Stimulated activated CD8-positive, alpha-beta memory T cell treated with anti-CD3 and anti-CD28 coated beads, Interleukin-7, amount 100 ng/mL, for 4 hours (primary cell): ENCODE measurements around the gene VWF.
"Not testable (repeated sequence)": the region's sequence is repeated elsewhere in the genome, so short reads cannot be mapped to it uniquely, and the experiment has no call there.

Source experiments
- DNase-seq, 2 donors: peaks; one replicate each; pipeline ENCODE4 v3.0.0-alpha.2; 2020; ENCODE audit warnings: low read depth in 2 of 2

VWF gene

GRCh38 chr12:6145564-6145963, 21.1 kb upstream of the VWF start:
- DNase-seq: no peak

DNA sequence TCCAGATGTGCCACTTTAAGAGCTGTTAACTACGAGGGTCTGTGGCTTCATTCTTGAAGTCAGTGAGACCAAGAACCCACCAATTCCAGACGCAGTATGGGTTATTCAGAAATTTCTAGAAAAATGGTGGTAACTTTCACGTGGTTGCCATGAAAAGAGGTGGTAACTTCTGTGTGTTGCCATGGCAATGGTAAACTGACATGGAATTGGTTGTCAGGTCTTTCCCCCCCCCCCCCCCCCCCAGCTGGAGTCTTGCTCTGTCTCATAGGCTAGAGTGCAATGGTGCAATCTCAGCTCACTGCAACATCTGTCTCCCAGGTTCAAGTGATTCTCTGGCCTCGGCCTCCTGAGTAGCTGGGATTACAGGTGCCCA, 18.8 kb upstream of the VWF start:
- no peak for DNase-seq

DNA sequence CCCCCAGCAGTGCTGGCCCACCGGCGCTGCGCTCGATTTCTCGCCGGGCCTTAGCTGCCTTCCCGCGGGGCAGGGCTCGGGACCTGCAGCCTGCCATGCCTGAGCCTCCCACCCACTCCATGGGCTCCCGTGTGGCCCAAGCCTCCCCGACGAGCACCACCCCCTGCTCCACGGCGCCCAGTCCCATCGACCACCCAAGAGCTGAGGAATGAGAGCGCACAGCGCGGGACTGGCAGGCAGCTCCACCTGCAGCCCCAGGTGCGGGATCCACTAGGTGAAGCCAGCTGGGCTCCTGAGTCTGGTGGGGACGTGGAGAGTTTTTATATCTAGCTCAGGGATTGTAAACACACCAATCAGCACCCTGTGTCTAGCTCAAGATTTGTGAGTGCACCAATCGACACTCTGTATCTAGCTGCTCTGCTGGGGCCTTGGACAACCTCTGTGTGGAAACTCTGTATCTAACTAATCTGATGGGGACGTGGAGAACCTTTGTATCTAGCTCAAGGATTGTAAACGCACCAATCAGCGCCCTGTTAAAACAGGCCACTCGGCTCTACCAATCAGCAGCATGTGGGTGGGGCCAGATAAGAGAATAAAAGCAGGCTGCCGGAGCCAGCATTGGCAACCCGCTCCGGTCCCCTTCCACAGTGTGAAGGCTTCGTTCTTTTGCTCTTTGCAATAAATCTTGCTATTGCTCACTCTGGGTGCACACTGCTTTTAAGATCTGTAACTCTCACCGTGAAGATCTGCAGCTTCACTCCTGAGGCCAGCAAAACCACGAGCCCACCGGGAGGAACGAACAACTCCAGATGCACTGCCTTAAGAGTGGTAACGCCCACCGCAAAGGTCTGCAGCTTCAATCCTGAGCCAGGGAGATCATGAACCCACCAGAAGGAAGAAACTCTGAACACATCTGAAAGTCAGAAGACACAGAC, 18.2 kb upstream of the VWF start:
- DNase-seq: not testable (repeated sequence)

DNA sequence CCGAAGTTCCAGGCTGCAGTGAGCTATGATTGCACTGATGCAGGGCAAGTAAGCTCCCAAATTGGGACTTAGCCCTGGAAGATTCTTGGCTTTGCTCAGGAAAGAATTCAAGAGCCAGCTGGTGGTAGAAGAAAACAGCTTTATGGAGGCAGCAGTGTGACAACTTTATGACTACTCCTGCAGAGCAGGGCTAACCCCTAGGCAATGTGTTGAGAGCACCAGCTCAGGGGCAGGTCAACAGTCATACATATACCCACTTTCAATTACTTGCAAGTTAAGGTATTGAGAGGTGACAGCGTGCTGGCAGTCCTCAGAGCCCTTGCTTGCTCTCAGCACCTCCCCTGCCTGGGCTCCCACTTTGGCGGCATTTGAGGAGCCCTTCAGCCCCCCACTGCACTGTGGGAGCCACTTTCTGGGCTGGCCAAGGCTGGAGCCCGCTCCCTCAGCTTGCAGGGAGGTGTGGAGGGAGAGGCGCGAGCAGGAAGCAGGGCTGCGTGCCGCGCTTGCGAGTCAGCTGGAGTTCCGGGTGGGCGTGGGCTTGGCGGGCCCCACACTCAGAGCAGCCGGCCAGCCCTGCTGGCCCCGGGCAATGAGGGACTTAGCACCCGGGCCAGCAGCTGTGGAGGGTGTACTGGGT, 17.4 kb upstream of the VWF start:
- DNase-seq: not testable (repeated sequence)

DNA sequence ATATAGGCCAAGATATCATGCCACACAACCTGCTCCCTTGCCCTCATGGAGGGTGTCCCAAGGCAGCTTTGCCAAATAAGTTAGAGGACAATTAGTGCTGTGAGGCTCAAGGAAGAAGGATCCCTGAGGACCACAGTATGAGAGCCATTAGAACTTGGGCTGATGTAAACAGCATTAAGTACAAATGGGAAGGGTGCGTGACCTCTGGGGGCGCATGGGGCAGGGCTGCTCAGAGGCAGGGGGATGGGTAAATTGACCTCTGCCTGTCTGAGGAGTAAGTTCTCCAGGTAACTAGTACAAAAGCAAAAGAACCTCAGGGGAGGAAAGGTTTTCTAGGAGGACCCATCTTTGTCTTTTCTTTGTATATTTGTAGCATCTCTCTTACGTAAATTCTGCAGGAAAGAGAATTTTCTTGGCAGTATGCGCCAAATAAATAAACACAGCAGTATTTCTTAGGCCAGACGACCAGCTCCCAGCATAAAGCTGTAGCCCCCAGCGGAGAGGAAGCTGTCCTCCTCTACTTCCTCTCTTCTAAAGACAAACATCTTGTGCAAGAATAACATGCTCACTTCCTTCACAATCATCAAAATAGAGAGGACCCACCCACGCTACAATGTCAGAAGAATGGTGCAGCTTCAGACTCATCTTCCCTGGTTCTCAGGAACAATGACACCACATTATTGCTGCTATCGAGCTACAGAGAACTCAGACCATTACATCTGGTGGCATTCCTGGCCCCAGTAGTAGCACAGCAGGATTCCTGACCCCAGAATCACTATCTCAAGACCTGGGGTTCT, 16.4 kb upstream of the VWF start:
- DNase-seq: peak; percentile 1 to 7

DNA sequence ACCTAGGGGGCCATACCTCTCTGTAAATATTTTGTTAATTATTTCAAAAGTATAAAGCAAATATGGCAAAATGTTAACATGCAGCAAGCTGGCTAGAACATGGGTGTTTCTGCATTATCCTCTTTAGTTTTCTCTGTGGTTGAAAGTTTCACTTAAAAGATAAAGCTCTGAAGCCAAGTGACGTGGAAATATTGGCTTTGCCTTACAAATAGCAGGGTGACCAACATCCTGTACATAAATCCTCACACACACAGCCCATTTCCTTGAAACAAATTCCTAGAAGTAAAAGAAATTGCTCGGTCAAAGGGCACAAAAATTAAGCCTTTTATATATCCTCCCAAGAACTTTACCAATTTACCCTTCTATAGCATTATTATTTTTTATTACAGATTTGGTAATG, 10.6 kb upstream of the VWF start:
- DNase-seq: no peak

DNA sequence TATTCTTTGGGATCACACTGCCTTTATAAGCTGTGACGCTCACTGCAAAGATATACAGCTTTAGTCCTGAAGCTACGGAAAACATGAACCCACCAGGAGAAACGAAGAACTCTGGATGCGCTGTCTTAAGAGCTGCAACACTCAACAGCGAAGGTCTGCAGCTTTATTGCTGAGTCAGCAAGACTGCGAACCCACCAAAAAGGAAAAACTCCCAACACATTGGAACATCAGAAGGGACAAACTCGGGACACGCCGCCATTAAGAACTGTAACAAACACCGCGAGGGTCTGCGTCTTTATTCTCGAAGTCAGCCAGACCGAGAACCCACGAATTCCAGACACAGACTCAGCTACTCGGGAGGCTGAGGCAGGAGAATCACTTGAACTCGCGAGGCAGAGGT, 9.2 kb upstream of the VWF start:
- DNase-seq: no peak

DNA sequence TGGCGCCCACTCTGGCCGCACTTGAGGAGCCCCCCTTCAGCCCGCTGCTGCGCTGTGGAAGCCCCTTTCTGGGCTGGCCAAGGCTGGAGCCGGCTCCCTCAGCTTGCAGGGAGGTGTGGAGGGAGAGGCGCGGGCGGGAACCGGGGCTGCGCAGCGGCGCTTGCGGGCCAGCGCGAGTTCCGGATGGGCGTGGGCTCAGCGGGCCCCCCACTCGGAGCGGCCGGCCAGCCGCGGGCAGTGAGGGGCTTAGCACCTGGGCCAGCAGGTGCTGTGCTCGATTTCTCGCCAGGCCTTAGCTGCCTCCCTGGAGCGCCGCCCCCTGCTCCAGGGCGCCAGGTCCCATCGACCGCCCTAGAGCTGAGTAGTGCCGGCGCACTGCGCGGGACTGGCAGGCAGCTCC, 8.0 kb upstream of the VWF start:
- no peak for DNase-seq

GRCh38 chr12:6125310-6125608, 789 bp upstream of the VWF start:
- no peak for DNase-seq

DNA sequence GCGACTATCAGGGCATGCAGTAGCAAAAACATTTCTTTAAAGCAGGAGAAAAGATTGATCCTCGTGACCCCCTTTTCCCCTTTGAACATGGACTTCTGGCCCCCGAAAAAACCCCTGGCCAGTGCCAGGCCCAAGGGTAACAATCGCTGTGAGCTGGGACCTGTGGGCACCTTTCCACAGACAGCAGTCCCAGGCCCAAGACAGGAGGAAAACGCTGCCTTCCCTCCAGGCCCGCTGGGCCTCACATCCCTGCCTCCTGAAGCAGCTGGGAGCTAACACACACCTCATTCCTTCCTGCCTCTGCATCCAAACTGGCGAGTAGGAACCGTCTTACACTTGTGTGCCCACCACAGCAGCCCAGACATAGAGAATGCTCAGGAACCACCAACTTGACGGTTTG, 1.2 kb downstream of the VWF start:
- no peak for DNase-seq

DNA sequence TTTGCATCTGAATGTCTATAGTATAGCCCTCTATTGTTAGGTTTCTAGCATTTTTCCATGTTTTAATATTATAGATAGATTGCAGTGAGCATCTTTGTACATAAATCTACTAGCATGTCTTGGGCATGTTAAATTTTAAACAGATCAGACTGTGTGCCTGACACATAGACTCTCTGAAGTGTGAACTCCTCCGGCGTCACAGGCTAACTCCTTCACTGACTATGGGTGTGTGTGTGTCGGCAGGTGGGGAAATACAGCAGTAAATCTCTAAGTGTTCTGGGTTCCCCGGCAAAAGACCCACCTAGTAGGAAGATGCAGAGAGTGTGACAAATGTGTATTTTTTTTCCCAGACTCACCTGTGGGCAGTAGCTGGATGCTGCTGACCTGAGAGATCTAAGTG, 2.3 kb downstream of the VWF start:
- DNase-seq: no peak

DNA sequence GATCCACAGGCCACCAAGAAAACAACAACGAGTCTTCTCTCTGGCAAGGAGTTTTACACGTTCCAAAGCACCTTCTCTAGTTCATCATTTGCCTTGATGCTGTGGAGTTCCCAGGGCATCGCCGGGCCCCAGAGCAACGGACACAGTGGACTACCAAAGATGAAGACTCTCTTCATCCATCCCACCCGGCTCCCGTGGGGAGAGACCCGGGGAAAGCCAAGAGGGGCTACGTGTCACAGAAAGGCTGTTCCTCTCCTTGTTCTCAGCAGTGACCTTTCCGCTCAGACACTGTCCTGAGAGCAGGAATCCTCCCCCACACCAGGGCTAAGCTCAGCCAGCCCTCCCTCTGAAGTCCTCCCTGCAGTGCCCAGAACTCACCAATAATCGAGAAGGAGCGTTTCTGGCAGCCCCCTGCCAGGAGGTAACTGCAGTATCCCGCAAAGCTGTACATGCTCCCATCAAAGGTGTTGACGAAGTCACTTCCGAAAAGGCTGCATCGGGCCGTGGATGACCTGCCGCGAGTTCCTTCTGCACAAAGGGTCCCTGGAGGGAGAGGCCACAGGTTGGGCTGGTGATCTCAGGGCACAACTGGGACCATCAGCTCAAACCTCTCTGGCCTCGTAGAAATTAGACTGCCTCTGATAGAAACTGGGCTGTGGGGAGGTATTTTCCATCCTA, 3.5 kb downstream of the VWF start:
- DNase-seq: no peak

DNA sequence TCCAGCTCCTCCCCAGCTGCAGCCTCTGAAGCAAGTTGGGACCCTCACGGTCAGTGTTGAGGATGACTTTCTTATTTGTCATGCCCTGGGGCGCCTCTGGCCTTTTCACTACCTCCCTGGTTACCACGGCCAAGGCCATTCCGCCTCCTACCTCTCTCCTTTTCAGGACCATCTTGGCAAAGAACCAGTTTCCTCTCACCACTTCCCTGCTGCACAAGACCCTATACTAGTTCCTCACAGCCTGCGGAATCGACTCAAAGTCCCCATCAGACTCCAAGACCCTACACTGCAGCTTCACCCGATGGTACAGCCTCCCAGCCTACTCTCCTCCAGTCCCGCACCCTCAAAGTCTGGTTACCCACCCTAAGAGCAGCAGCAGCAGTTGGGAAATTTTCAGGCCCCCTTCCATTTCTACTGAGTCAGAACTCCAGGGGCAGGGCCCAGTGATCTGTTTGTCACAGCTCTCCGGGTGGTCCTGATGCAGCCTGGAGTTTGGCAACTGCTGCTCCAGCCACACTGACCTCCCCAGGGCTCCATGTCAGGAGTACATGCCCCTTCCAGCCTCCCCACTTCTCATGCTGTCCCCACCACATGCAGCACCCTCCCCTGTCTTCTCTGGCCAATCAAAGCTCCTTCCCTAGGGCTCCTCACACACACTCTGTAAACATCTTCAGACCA, 5.4 kb downstream of the VWF start:
- no peak for DNase-seq

- DNase-seq: no peak
Measured at GRCh38 chr12:6116471-6117021, 7.9 kb downstream of the VWF start.

- DNase-seq: no peak
Measured at GRCh38 chr12:6115389-6115788, 9.1 kb downstream of the VWF start.

DNA sequence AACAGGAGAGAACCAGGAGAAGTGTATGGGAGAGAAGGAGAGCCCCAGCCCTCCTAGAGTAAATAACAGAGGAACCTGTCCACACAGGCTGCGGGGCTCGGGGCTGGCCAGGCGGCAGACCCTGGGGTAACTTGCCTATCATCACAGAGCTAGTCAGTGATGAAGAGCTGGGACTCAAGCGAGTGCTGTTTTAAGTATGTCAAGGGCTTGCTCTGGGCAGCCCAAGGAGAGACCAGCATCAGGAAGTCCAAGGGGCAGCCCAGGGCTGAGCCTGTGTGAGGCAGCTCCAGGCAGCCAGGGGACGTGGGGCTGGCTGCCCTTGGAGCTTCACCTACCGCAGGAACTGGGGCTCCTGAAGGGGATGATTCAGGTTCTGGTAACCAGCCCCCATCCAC, 10.0 kb downstream of the VWF start:
- no peak for DNase-seq

DNA sequence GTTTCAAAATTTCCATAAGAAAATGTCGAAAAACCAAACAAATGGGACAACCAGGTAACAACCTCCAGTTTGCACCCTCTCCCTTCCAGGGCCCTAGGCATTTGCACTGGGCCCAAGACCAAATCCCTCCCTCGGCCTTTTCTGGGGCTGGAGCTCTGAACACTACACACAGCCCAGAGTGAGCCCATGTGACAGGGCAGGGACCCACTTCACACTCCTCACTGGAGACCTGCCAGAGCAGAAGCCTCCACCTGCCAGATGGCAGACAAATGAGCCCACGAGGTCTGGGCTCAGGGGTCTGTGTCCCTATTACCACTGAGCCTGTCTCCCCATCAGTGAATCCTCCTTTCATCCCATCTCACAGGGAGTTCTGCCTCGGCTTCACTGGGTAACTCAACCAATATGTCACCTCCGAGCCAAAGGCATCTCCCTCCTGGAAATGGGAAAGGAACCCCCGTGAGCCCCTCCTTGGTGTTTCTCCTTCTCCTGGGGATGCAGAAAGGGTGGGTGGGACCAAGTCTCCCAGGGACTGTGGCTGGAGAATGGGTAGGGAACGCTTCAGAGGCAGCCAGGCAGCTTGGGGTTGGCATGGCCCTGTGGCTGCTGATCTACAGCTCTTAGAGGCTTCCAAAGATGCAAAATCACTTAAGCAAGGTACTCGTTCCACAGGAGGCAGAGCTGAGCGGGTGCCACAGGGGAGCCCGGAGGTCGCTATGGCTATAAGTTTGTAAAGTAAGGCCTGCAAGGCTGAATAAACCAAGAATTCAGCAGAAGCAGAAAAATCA, 10.6 kb downstream of the VWF start:
- DNase-seq: no peak

DNA sequence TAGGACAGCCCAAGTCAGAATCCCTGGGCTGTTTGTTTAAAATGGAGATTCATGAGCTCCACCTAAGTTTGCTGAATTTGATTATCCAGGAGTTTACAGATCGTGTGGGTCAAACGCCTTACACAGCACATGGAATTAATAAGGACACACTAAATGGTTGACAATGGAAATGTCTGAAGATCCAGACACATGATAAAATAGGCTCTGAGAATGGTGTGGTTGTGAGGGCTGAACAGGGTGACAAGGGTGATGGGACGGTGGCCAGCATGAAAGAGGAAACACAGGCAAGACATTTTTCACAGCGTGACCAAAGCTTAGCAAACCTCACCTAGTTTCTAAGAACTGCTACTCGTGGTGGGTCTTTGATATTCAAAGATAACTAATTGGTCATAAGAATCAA, 12.5 kb downstream of the VWF start:
- no peak for DNase-seq

GRCh38 chr12:6110006-6110405, 14.5 kb downstream of the VWF start:
- DNase-seq: no peak

DNA sequence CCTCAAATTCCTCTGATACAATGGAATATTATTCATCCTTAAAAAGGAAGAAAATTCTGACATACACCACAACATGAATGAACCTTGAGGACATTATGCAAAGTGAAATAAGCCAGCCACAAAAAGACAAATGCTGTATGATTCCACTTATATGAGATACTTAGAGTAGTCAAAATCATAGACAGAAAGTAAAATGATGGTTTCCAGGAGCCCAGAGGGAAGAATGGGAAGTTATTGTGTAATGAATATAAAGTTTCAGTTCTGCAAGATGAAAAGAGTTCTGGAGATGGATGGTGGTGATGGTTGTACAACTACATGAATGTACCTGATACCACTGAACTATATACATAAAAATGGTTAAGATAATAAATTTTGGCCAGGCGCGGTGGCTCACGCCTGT, 18.3 kb downstream of the VWF start:
- DNase-seq: no peak

DNA sequence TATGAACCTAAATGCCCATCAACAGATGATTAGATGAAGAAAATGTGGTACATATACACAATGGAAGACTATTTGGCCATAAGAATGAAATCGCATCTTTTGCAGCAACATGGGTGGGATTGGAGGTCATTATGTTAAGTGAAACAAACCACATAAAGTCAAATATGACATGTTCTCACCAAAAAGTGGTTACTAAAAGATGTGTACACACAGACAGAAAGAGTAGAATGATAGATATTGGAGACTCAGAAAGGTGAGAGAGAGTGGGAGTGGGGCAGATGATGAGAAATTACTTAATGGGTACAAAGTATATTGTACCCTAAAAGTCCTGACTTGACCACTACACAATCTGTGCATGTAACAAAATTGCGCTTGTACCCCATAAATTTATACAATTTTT, 19.6 kb downstream of the VWF start:
- DNase-seq: no peak
